Fibroblast of skin of scalp (primary cell): ENCODE measurements around the gene GALR3. TPM values are rescaled to one million over a fixed set of nuclear protein-coding genes. Genes with fewer than 3 reads are reported as not detected.
"Not testable (repeated sequence)": the region's sequence is repeated elsewhere in the genome, so short reads cannot be mapped to it uniquely, and the experiment has no call there.

Source experiments
- DNase-seq: peaks from one replicate; pipeline ENCODE4 v3.0.0-alpha.2; 2013
- polyA plus RNA-seq, 2 experiments: library from polyadenylated mRNA; unstranded; fragments of 120-200 nt; gene quantifications; one replicate each; pipeline ENCODE4 v1.2.1, GENCODE V29; 2013; ENCODE audit not compliant: insufficient read length in 2 of 2

Gene GALR3, protein sequence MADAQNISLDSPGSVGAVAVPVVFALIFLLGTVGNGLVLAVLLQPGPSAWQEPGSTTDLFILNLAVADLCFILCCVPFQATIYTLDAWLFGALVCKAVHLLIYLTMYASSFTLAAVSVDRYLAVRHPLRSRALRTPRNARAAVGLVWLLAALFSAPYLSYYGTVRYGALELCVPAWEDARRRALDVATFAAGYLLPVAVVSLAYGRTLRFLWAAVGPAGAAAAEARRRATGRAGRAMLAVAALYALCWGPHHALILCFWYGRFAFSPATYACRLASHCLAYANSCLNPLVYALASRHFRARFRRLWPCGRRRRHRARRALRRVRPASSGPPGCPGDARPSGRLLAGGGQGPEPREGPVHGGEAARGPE
- not detected for polyA plus RNA-seq (2013, experiment 1 of 2; ENCODE audit: insufficient read length)
- polyA plus RNA-seq (2013, experiment 2 of 2; ENCODE audit: insufficient read length) = not detected

DNA sequence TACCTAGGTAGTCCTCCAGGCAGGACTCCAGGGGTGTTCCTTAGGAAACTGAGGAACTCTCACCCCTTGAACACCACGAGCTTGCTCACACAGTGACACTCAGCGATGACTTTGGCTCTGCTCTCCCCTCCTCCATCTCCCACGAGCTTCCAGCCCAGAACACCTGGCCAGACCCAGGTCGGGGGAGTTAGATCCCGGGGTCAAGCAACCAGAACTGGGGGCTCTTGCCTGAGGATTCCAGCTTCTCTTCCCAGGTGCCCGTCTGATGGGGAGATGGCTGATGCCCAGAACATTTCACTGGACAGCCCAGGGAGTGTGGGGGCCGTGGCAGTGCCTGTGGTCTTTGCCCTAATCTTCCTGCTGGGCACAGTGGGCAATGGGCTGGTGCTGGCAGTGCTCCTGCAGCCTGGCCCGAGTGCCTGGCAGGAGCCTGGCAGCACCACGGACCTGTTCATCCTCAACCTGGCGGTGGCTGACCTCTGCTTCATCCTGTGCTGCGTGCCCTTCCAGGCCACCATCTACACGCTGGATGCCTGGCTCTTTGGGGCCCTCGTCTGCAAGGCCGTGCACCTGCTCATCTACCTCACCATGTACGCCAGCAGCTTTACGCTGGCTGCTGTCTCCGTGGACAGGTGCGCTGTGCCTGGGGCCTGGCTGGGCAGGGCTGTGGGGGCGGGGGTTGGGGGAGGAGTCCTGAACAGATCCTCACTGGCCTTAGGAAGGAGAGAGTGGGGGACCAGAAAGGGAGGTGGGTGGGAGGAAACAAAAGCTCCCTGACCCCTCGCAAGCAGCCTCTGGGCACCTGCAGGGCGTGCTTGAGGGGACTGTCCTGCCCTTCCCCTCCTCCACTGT is at the start of gene GALR3:
Gene GALR3, plus strand, starts transcription at position 249 of the 852 bp plus-strand sequence. Its CDS starts 25 bp downstream, at position 274.
- DNase-seq = no peak

DNA sequence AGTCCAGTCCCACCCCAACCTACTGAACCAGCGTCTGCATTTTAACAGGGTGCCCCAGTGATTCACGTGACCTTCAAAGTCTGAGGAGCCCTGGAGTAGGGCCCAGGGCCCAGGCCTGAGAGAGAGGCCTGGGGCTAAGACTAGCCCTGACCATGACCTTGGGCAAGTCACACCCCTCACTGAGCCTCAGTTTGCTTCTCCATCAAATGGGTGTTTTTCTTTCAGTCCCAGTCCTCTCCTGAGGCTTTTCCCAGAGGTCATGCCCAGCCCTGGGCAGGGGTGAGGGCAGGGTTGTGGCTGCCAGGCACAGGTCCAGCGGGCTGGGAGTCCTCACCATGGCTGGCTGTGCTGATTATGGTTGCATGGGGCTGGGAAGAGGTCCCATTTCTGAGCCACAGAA is 48.5 kb upstream of the GALR3 start:
- DNase-seq = no peak

DNA sequence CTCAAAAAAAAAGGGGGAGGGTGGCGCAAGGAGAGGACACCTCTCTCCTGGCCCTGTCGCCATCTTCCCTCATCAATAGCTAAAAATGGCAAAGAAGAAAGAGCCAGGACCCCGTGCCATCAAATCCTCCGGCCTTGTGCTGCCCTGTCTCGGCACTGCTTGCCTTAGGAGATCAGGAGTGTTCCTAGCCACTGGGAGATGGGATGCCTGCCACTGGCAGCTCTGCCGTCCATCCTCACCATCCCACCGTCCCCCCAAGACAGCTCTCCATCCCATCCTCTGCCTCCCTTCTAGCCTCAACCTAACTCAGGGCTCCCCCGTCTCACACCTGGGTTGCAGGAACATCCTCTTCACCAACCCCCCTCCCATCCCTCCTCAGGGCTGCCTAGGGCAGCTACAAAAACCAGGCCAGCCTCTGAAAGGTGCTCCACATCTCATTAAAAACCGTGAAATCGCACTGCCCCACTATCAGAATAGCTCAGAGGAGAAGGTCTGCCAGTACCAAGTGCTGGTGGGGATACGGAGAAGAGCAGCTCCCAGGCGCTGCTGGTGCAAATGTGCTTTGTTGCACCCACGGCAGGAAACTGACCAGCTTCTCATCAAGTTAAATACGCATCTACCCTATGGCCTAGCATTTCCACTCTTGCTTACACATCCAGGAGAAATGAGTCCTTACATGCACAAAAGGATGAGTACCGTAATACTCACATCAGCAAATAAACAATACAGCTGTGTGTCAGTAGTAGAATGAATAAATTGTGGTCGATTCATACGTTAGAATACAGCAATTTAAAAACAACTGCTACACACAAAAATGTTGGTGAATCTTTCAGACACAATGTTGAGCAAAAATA is 47.2 kb upstream of the GALR3 start:
- peak; percentile 27 for DNase-seq

DNA sequence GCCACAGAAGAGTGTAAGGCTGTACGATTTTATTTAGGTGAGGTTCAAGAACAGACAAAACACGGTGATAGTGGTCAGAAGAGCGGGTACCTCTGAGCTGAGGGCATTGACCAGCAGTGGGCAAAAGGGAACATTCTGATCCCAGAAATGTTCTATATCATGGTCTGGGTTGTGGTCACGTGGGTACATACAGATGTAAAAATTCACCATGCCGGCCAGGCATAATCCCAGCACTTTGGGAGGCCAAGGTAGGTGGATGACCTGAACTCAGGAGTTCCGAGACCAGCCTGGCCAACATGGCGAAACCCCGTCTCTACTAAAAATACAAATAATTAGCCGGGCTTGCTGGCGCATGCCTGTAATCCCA is 46.6 kb upstream of the GALR3 start:
- DNase-seq = no peak

DNA sequence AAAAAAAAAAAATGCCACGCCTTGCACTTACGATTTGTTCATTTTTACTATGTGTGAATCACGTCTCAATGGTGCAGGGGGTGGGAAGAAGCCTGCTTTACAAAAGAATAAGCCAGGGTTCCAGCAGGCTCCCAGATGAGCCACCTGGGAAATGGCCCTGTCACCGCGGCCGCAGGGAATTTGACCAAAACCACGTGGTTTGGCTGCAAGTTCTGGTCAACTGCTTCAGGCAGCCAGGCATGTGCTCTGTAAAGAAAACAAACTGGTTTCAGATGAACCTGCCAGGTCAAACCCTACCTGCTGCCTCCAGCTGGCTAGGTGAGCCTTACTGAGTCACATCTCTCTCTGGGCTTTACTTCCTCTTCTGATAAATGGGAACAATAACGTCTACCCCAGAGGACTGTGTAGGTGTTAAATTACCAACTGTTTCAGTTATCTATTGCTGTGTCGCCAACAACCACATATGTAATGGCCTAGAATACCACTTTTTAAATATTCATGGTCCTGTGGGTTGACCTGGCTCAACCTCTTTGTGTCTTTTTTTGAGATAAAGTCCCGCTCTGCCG is 46.0 kb upstream of the GALR3 start:
- peak; percentile 63 for DNase-seq

DNA sequence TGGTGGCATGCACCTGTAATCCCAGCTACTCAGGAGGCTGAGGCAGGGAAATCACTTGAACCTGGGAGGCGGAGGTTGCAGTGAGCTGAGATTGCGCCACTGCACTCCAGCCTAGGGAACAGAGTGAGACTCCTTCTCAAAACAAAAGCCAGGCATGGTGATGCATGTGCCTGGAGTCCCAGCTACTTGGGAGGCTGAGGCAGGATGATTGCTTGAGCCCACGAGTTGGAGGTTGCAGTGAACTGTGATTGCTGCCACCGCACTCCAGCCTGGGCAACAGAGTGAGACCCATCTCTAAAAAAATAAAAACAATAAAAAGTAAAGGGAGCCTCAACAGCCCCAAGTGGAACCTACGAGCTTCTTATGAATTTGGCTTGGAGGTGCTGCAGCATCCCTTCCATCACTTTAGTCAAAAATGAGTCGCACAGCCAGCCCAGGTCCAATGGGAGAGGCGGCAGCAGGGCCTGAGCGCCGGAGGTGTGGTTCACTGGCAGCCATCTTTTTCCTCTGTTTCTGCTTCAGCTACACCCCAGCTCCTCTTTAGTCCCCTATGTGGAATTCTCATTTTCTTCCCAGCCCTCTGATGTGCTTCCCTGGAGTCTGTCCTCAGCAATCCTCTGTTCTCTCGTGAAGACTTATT is 44.7 kb upstream of the GALR3 start:
- DNase-seq = no peak

DNA sequence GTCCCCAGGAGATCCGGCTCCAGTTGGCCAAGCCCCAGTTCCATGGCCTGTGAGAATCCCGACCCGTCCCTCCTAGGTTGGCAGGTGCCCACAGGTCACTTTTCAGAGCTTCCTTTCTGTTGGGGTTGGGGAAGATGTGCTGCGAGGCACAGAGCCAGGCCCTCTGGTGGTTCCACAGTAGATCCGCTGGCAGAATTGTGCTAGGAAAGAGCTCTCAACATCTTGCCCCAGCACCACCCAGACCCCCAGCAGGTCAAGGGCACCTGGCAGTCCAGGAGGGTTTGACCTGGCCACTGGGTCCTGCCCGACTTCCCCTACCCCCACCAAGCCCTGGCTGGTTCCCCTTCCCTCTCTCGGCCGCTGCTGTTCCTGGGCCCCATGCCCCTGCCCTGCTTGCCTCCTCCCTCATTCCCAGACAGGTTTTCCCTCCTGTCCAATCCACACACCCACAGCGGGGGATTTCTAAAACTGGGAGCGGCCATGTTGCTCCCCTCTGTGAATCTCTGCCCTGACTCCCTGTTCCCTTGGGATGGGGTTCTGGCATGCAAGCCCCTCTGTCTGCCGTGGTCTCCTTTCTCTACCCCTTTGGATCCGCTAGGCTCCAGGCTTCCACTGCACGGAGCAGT is 41.6 kb upstream of the GALR3 start:
- no peak for DNase-seq

DNA sequence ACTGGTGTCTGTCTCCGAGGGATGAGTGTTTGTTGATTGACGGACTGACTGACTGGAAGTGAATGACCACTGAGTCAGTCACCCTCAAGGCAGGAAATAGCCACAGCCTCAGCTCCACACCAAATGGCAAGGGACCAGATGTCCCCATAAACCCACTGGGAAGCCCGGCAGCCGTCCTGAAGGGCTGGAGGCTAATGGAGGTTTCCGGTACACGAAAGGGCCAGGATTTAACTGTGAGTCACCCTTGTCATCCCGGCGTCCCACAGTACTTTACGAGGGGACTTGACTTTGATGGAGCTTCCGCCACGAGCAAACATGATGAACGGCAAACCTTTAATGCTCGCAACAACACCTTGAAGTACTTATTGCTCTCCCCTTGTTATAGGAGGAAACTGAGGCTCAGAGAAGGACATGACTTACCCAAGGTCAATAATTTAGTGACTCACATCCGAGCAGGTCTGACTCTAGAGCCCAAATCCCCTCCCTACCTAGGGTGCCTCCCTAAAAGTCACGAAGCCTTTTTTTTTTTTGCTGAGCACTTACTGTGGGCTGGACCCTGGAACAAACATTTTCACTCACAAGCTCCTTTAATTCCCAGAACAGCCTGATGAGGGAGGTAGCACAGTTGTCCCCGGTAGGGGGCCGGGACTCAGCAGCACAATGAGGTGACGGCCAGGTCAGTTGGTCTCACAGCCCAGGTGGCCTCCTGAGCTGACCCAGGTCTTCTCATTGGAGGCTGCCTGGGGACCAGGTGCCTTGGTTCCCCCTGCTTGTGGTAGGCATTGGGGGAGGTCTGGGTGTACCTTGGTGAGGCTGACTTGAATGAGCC is 40.6 kb upstream of the GALR3 start:
- no peak for DNase-seq

DNA sequence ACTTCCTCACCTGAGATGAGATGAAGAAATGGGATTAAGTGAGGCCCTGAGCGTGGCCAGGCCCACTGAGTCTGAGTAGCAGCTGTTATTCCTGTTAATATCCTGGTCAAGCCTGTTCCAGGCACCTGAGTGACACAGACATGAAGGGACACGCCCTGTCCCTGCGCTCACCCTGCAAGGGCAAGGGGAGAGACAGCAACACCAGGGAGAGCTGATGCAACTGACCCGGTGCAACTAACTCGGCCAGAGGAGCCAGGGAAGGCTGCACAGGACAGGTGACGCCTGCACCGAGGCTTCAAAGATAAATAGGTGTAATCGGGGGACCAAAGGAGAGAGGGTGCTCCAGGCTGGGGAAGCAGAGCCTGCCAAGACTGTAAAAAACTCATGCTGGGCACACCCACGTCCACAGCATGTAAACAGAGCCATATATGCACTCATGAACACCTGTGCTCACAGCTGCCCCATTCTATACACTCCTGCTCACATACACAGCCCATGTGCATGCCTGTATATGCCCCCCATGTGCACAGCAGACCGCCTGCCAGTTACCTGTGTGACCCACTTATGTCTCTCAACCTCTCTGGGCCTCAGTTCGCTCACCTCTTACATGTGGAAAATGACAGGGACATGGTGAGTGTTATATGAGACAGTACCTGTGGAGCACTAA is 38.2 kb upstream of the GALR3 start:
- DNase-seq = no peak

DNA sequence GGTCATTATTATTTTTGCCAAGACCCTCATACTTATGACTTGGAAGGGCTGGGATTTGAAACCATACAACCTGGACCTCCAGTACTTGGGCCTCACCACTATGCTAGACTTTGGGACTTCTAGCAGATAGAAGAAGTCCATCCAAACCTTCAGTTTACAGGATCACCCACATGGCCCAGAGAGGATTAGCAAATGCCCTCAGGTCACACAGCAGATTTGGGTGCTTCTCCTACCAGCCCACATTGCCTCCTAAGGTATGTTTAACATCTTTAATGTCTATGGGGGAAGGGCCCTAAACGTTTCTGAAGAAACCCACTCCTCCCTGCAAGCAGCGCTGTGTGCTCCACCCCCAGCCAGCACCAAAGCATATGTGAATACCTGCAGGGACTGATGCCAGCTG is 32.9 kb upstream of the GALR3 start:
- DNase-seq = no peak

DNA sequence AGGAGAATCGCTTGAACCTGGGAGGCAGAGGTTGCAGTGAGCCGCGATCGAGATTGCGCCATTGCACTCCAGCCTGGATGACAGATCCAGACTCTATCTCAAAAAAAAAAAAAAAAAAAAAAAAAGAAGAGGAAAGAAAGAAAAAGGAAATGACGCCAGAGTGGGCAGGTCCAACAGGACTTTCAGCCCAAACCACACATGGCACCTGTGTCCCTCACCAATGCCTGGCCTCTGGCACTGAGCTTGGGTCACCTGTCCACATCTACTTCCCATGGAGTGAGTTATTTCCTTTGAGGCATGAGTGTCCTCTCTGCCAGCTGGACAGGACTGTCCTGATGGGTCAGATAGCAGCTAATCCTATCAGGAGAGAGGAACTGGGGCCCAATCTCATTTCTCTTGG is 30.7 kb upstream of the GALR3 start:
- DNase-seq = no peak

DNA sequence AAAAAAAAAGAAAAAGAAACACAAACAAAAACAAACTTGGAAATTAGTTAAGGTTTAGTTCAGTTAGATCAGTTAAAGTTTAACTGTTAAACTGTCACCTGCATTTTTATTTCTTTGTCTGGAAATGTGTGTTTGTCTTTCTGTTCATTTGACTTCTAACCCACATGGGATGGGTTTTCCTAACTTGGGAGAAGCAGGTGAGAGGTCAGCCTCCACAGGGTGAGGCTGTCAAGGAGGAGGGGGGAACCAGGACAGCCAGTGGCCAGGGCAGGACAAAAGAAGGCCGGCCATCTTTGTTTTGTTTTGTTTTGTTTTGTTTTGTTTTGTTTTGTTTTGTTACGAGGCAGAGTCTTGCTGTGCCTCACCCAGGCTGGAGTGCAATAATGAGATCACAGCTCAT is 28.8 kb upstream of the GALR3 start:
- DNase-seq = no peak

DNA sequence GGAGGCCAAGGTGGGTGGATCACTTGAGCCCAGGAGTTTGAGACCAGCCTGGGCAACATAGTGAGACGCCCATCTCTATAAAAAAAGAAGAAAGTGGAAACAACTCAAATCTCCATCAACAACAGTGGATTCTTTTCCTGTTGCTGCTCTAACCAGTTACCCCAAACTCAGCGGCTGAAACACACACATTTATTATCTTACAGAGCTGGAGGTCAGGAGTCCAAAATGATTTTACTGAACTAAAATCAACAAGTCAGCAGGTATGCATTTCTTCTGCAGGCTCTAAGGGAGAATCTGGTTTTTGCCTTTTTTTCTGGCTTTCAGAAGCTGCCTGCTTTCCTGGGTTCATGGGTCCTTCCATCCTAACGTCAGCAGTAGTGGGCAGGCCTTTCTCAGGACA is 27.1 kb upstream of the GALR3 start:
- DNase-seq = no peak

DNA sequence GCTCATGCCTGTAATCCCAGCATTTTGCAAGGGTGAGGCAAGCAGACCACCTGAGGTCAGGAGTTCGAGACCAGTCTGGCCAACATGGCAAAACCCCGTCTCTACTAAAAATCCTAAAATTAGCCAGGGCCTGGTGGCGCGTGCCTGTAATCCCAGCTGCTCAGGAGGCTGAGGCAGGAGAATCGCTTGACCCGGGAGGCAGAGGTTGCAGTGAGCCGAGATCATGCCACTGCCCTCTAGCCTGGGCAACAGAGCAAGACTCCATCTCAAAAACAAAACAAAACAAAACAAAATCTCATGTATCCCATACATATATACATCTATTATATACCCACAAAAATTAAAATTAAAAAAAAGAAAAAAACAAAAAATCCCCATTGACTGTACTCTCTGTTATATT is 25.9 kb upstream of the GALR3 start:
- DNase-seq = not testable (repeated sequence)

DNA sequence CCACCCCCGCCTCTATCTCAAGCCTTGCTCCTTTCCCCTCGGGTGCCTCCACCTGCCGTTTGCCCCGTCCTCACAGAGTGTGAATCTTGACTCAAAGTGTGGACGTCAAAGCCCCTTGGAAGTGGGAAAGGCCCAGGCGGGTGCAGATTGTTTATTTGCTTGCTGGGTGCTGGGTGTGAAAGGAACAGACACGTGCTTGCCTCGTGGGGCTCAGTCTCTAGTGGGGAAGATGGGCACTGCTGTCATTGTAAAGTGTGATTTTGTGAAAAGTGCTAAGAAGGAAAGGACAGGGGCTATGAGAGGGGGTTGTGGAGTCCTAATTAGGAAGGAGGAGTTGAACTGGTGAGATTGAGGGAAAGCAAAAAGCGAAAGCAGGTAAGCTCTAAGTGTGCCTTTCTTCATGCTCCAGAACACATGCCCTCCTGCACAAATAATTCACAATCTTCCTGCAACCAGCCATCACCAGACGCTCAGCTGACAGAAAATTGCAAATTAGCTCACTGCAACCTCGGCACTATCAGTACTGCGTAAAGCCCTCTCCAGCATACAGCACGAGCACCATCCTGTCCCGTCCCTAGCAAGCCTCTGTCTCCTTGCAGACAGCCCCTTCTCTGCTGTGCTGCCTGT is 25.2 kb upstream of the GALR3 start:
- no peak for DNase-seq

DNA sequence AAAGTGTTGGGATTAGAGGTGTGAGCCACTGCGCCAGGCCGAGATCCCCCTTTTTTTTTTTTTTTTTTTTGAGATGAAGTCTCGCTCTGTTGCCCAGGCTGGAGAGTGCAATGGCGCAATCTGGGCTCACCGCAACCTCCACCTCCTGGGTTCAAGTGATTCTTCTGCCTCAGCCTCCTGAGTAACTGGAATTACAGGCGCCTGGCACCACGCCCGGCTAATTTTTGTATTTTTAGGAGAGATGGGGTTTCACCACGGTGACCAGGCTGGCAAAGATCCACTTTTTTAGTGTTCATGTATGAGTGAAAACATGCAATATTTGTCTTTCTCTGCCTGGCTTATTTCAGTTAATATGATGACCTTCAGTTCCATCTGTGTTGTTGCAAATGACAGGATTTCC is 23.2 kb upstream of the GALR3 start:
- DNase-seq = not testable (repeated sequence)

DNA sequence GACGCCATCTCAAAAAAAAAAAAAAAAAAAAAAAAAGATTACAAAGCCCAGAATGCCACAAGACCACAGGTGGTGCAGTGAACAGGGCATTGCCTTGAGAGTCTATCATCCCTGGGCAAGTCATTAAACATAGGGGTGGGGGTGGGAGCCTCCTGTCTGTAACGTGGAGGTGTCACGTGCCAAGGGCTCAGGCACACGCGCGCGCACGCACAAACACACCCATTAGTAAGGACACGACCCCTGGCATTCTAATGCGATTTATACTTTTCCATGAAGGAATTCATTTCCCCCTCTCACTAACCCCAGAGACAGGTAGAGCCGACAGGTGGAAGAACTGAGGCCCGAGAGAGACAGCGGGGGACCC is 21.3 kb upstream of the GALR3 start:
- no peak for DNase-seq

DNA sequence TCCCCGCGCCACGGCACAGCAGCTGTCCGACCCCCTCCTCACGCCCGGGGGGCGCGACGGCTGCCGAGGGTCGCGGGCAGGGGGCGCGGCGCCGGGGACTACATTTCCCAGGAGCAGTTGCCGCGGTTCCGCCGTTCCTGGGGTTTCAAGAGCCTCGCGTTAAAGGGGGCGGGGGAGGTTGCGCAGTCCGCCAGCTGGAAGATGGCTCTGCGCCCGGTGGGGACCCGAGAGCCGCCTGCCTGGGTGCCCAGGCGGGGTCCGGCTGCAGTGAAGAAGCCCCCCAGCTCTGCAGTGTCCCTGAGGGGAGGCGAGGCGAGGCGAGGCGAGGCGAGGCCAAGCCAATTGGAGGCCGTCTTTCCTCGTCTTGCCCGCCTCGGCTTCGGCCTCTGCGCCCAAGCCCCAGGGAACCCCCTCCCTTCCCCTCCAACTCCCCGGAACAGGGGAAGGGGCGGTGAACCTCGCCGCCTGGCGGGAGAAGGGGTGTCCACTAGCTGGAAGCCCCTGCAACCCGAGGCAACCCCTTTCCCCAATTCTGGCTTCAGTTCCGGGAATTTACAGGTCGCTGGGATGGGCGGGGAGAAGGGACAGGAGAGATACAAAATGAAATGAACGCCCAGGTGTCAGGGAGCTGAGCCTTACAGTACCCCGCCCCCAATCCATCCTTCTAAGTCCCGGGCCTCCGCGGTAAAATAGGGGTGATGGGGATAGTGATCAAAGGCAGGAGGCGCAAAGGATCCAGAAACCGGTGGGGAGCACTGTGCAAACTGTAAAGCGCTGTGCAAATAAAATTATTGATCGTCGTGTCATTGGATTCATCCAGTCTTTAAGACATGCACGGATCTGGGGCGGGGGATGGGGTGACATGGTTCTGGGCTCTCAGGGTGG is 20.6 kb upstream of the GALR3 start:
- peak; percentile 59 for DNase-seq
